HepG2 (cell line): Measurements from ENCODE around the gene GABRA1. TPM values are rescaled to one million over a fixed set of nuclear protein-coding genes. Genes with fewer than 3 reads are reported as not detected.

Source experiments
- ATAC-seq: fragments of 200-7000 bp; cut with Tn5 transposase; 3 replicates; pipeline ENCODE4 v1.9.1; 2020; ENCODE audit warnings: mild to moderate bottlenecking, moderate library complexity
- BruUV-seq: library from RNA; stranded (reverse); fragments of 400-500 nt; replicated peaks from 2 replicates; lab custom pipeline; 2021; lab: Mats Ljungman, UMichigan
- CTCF ChIA-PET: fragments of 300-600 bp; formaldehyde crosslinking; extraction: SDS; loops from one replicate; lab custom pipeline; 2021; ENCODE audit warnings: low total read pairs, inconsistent platforms, low intra/inter-chr PET ratio; lab: Yijun Ruan, JAX
- POLR2A ChIA-PET: fragments of 350-600 bp; sonication (Branson Sonifier 250); formaldehyde crosslinking; loops from one replicate; lab custom pipeline; 2020; ENCODE audit warnings: antibody characterized with exemption, inconsistent platforms; lab: Yijun Ruan, JAX
- DNase-seq: peaks from one replicate; pipeline ENCODE4 v3.0.0-alpha.2; 2015; ENCODE audit warnings: low spot score
- FAIRE-seq: peaks from 3 replicates; lab custom pipeline; 2011; peaks lifted over from hg19 to GRCh38; lab: Jason Lieb, UNC
- H2AFZ ChIP-seq: one replicate; pipeline ENCODE4 v1.6.1; 2011; ENCODE audit warnings: low read length, inconsistent platforms
- H3K27ac ChIP-seq: fragments of 300-600 bp; 3 replicates; pipeline ENCODE4 v1.8.0; 2011; ENCODE audit warnings: mixed run types, mild to moderate bottlenecking, mixed read lengths, low read length, inconsistent platforms; ENCODE audit not compliant: insufficient read depth; ENCODE audit errors: extremely low read length
- H3K27me3 ChIP-seq, 2 experiments: fragments of 200-600 bp in 1 of 2; 2 replicates in 1 of 2; 3 replicates in 1 of 2; pipeline versions ENCODE4 v1.6.0 to v1.8.0; 2011; ENCODE audit warnings: low read length in 2 of 2, mild to moderate bottlenecking in 2 of 2, moderate library complexity in 2 of 2, inconsistent platforms in 1 of 2; ENCODE audit not compliant: insufficient read depth in 2 of 2, control insufficient read depth in 1 of 2
- H3K36me3 ChIP-seq, 2 experiments: fragments of 200-600 bp in 1 of 2; replicated peaks in 1 of 2; 2 replicates in 1 of 2; 3 replicates in 1 of 2; pipeline versions ENCODE4 v1.5.1 to v1.8.0; 2011; ENCODE audit warnings: low read length in 2 of 2, inconsistent platforms in 1 of 2; ENCODE audit not compliant: insufficient read depth in 2 of 2, control insufficient read depth in 1 of 2
- H3K4me1 ChIP-seq: 2 replicates; pipeline ENCODE4 v1.5.1; 2012; ENCODE audit warnings: low read length, inconsistent platforms; ENCODE audit not compliant: insufficient read depth
- H3K4me2 ChIP-seq: 2 replicates; pipeline ENCODE4 v1.6.0; 2011; ENCODE audit warnings: low read depth, low read length, inconsistent platforms
- H3K4me3 ChIP-seq, 3 experiments: fragments of 200-600 bp in 1 of 3; sonication (generic), shearing (Covaris generic) in 1 of 3; replicated peaks in 1 of 3; 2 replicates each; pipeline ENCODE4 v1.5.1; 2011 to 2016; ENCODE audit warnings: low read length in 3 of 3, inconsistent platforms in 2 of 3, low read depth in 2 of 3, mild to moderate bottlenecking in 2 of 3, control low read depth in 1 of 3, mixed read lengths in 1 of 3; ENCODE audit not compliant: insufficient read depth in 1 of 3
- H3K79me2 ChIP-seq: one replicate; pipeline ENCODE4 v1.6.1; 2011; ENCODE audit warnings: low read length, inconsistent platforms; ENCODE audit not compliant: insufficient read depth
- H3K9ac ChIP-seq: 2 replicates; pipeline ENCODE4 v1.6.0; 2011; ENCODE audit warnings: mild to moderate bottlenecking, low read depth, low read length, inconsistent platforms; ENCODE audit not compliant: insufficient read depth
- H3K9me3 ChIP-seq: 2 replicates; pipeline ENCODE4 v1.5.1; 2012; ENCODE audit warnings: mild to moderate bottlenecking, low read length
- H4K20me1 ChIP-seq: 2 replicates; pipeline ENCODE4 v1.6.0; 2011; ENCODE audit warnings: inconsistent platforms, mild to moderate bottlenecking, low read length, moderate library complexity; ENCODE audit not compliant: insufficient read depth
- ATF3 ChIP-seq: sonication (generic); formaldehyde crosslinking; IDR thresholded peaks from 2 replicates; pipeline ENCODE4 v1.4.0; 2020; ENCODE audit warnings: missing genetic modification reagents
- BATF2 ChIP-seq: sonication (generic); formaldehyde crosslinking; IDR thresholded peaks from 2 replicates; pipeline ENCODE4 v1.8.0; 2022; ENCODE audit warnings: mild to moderate bottlenecking, missing genetic modification reagents, moderate library complexity
- BCL6 ChIP-seq: IDR thresholded peaks from 2 replicates; pipeline ENCODE4 v1.6.1; 2016; ENCODE audit warnings: missing genetic modification reagents, missing compliant biosample characterization
- EED ChIP-seq: sonication (generic); formaldehyde crosslinking; IDR thresholded peaks from 2 replicates; pipeline ENCODE4 v1.5.0; 2020; ENCODE audit warnings: mild to moderate bottlenecking, missing genetic modification reagents
- ESRRA ChIP-seq: sonication (generic); formaldehyde crosslinking; IDR thresholded peaks from 2 replicates; pipeline ENCODE4 v1.5.1; 2020; ENCODE audit warnings: mild to moderate bottlenecking, low read depth, missing genetic modification reagents
- FOXP1 ChIP-seq, 2 experiments: fragments of 450-650 bp in 1 of 2; IDR thresholded peaks; 2 replicates each; pipeline ENCODE4 v1.6.1; 2017 to 2018; ENCODE audit warnings: antibody characterized with exemption in 1 of 2
- GATA4 ChIP-seq: sonication (generic); IDR thresholded peaks from 2 replicates; pipeline ENCODE4 v1.6.1; 2016; ENCODE audit warnings: antibody characterized with exemption, low read depth, borderline replicate concordance
- MLXIP ChIP-seq: sonication (generic); formaldehyde crosslinking; IDR thresholded peaks from 2 replicates; pipeline ENCODE4 v1.9.0; 2021; ENCODE audit warnings: missing genetic modification reagents, borderline replicate concordance
- NFE2L1 ChIP-seq: sonication (generic); formaldehyde crosslinking; IDR thresholded peaks from 2 replicates; pipeline ENCODE4 v1.4.0; 2020; ENCODE audit warnings: missing genetic modification reagents, mild to moderate bottlenecking, borderline replicate concordance
- RFXAP ChIP-seq: sonication (generic); formaldehyde crosslinking; IDR thresholded peaks from 2 replicates; pipeline ENCODE4 v1.4.0; 2020; ENCODE audit warnings: missing genetic modification reagents, borderline replicate concordance
- SNAPC4 ChIP-seq: sonication (generic); formaldehyde crosslinking; IDR thresholded peaks from 2 replicates; pipeline ENCODE4 v1.4.0; 2020; ENCODE audit warnings: mild to moderate bottlenecking, missing genetic modification reagents
- ZBTB26 ChIP-seq: IDR thresholded peaks from 2 replicates; pipeline ENCODE4 v1.6.1; 2016; ENCODE audit warnings: missing compliant biosample characterization, missing genetic modification reagents, borderline replicate concordance
- ZNF747 ChIP-seq: sonication (generic); formaldehyde crosslinking; IDR thresholded peaks from 2 replicates; pipeline ENCODE4 v1.8.1; 2023; ENCODE audit warnings: missing genetic modification reagents, mild to moderate bottlenecking, borderline replicate concordance
- WGBS: methylation state at CpG from one replicate; pipeline ENCODE4 v1.1.6; 2017; ENCODE audit warnings: low lambda C conversion rate; 5-methylcytosine and 5-hydroxymethylcytosine counted together
- in situ Hi-C: cut with HindIII; loops from 2 replicates; pipeline ENCODE4 v1.10.0; 2017; ENCODE audit warnings: low pct_unique_long_range_greater_than_20kb; ENCODE audit not compliant: extremely low pct_ligation_motif_present
- intact Hi-C: fragments of 100-400 bp; cut with micrococcal nuclease; formaldehyde crosslinking; loops from one replicate; pipeline ENCODE4 v1.10.0; 2022; ENCODE audit not compliant: unreplicated experiment
- polyA plus RNA-seq, 8 experiments: library from polyadenylated mRNA; depleted of rRNA in 3 of 8; stranded (reverse) in 7 of 8; unstranded in 1 of 8; fragments of >200 nt; fragmentation: Illumina TruSeq in 4 of 8; extraction: Trizol in 4 of 8; gene quantifications; 2 replicates each; pipeline versions ENCODE4 v1.2.1 to v1.2.3, GENCODE V29; 2011 to 2016; ENCODE audit warnings: low read depth in 4 of 8, missing spikeins in 1 of 8, mixed read lengths in 1 of 8; ENCODE audit not compliant: insufficient read depth in 1 of 8
- total RNA-seq, 5 experiments: library from RNA; depleted of rRNA; stranded (reverse); fragments of >200 nt; fragmentation: Illumina TruSeq; extraction: Trizol; gene quantifications; 2 replicates each; pipeline ENCODE4 v1.2.3, GENCODE V29; 2016; ENCODE audit warnings: low read depth in 1 of 5

The GABRA1 gene
- total and polyA plus RNA-seq, 2 of the 13 experiments (the other 11 are each of a cell fraction or from before 2014, with no cell fraction given), result not detected

- TF ChIP-seq MLXIP (CRISPR knock-in tag) (no peak), ZBTB26 (no peak), ZNF747 (CRISPR knock-in tag) (no peak)
Observed at GRCh38 chr5:161857358-161857757, 9.4 kb downstream of the GABRA1 start (continued).

GRCh38 chr5:161863259-161863658 lies 15.3 kb downstream of the GABRA1 start:
- H3K79me2 ChIP-seq, result no peaks in the 10 kb centered on the region
- no TSS peak for BruUV-seq
- H3K4me3 ChIP-seq, result no peak overlapping the region
- no peak overlapping the region for H3K4me2 ChIP-seq
- H3K27ac ChIP-seq, result no peak overlapping the region
- H3K4me1 ChIP-seq, result no peaks in the 10 kb centered on the region
- no peaks in the 10 kb centered on the region for H3K36me3 ChIP-seq
- ATAC-seq, result no peak
- H3K9me3 ChIP-seq, result no peaks in the 10 kb centered on the region
- no peaks in the 10 kb centered on the region for H4K20me1 ChIP-seq
- WGBS, result 6% methylated on average over 3 of the region's 3 CpGs
- intact Hi-C loops (no loop called here), in situ Hi-C loops (no loop called here)
- POLR2A ChIA-PET, result no interaction called here
- no peaks in the 10 kb centered on the region for H3K27me3 ChIP-seq
- FAIRE-seq, result no peak
- DNase-seq, result no peak
- H2AFZ ChIP-seq, result no peak overlapping the region
- H3K9ac ChIP-seq, result no peak overlapping the region
- CTCF ChIA-PET, result no interaction called here
- TF ChIP-seq ESRRA (CRISPR knock-in tag) (no peak), EED (CRISPR knock-in tag) (no peak), GATA4 (no peak), ATF3 (CRISPR knock-in tag) (no peak), BCL6 (CRISPR knock-in tag) (no peak), NFE2L1 (CRISPR knock-in tag) (no peak), RFXAP (CRISPR knock-in tag) (no peak), SNAPC4 (CRISPR knock-in tag) (no peak), FOXP1 (IDR thresholded peaks at IDR 0.05) (no peak), FOXP1 (CRISPR knock-in tag; IDR thresholded peaks at IDR 0.05) (no peak), BATF2 (CRISPR knock-in tag) (no peak)
